Endothelial cell of umbilical vein (primary cell): ENCODE data around the gene SORCS2. TPM values are rescaled to one million over a fixed set of nuclear protein-coding genes. Genes with fewer than 3 reads are reported as not detected.

Source experiments
- BruUV-seq: library from RNA; stranded (reverse); fragments of 400-500 nt; replicated peaks from 2 replicates; lab custom pipeline; 2021; lab: Mats Ljungman, UMichigan
- CTCF ChIA-PET: fragments of 300-600, 350-600 bp; sonication (Branson Sonifier 250); formaldehyde crosslinking; loops from one replicate; lab custom pipeline; 2021; ENCODE audit warnings: antibody characterized with exemption, inconsistent platforms; lab: Charles Lee
- POLR2A ChIA-PET: fragments of 300-600, 350-600 bp; sonication (Branson Sonifier 250); formaldehyde crosslinking; loops from one replicate; lab custom pipeline; 2021; ENCODE audit warnings: antibody characterized with exemption, inconsistent platforms; lab: Charles Lee
- DNase-seq: peaks from one replicate; pipeline ENCODE4 v3.0.0-alpha.2; 2011; ENCODE audit warnings: low read depth, low spot score
- FAIRE-seq: peaks from 2 replicates; lab custom pipeline; 2011; peaks lifted over from hg19 to GRCh38; lab: Jason Lieb, UNC
- H2AFZ ChIP-seq: 2 replicates; pipeline ENCODE4 v1.6.0; 2012; ENCODE audit warnings: low read depth, low read length, control low read depth, inconsistent platforms
- H3K27ac ChIP-seq: 2 replicates; pipeline ENCODE4 v1.5.1; 2011; ENCODE audit warnings: low read depth, mild to moderate bottlenecking, control low read depth, low read length, moderate library complexity; ENCODE audit not compliant: insufficient read depth
- H3K27me3 ChIP-seq, 2 experiments: 2 replicates each; pipeline versions ENCODE4 v1.6.0 to v1.6.1; 2011; ENCODE audit warnings: low read length in 2 of 2, mixed read lengths in 1 of 2; ENCODE audit not compliant: control insufficient read depth in 2 of 2, insufficient read depth in 2 of 2
- H3K36me3 ChIP-seq, 2 experiments: 2 replicates in 1 of 2; 3 replicates in 1 of 2; pipeline ENCODE4 v1.5.1; 2011; ENCODE audit warnings: low read length in 2 of 2, mild to moderate bottlenecking in 1 of 2, moderate library complexity in 1 of 2; ENCODE audit not compliant: control insufficient read depth in 2 of 2, insufficient read depth in 2 of 2; ENCODE audit errors: extremely low read depth in 1 of 2
- H3K4me1 ChIP-seq: 3 replicates; pipeline ENCODE4 v1.5.1; 2011; ENCODE audit warnings: mild to moderate bottlenecking, low read length; ENCODE audit not compliant: control insufficient read depth, insufficient read depth; ENCODE audit errors: extremely low read depth
- H3K4me2 ChIP-seq: 2 replicates; pipeline ENCODE4 v1.6.1; 2011; ENCODE audit warnings: low read length, control low read depth, mixed read lengths; ENCODE audit not compliant: insufficient read depth
- H3K4me3 ChIP-seq, 3 experiments: fragments of 200-600 bp in 1 of 3; sonication (generic), shearing (Covaris generic) in 1 of 3; replicated peaks in 1 of 3; 2 replicates each; pipeline ENCODE4 v1.5.1; 2011 to 2016; ENCODE audit warnings: control low read depth in 3 of 3, low read length in 3 of 3, mild to moderate bottlenecking in 2 of 3, inconsistent platforms in 1 of 3, low read depth in 1 of 3, moderate library complexity in 1 of 3; ENCODE audit not compliant: insufficient read depth in 1 of 3
- H3K79me2 ChIP-seq: 2 replicates; pipeline ENCODE4 v1.6.0; 2012; ENCODE audit warnings: low read length, inconsistent platforms; ENCODE audit not compliant: control insufficient read depth, insufficient read depth
- H3K9ac ChIP-seq: replicated peaks from 2 replicates; pipeline ENCODE3; 2011; ENCODE audit warnings: low read length, control low read depth; ENCODE audit not compliant: insufficient read depth; ENCODE audit errors: extremely low read depth
- H3K9me1 ChIP-seq: replicated peaks from 3 replicates; pipeline ENCODE4 v1.6.0; 2011; ENCODE audit warnings: mild to moderate bottlenecking, low read length; ENCODE audit not compliant: control insufficient read depth, insufficient read depth; ENCODE audit errors: extremely low read depth
- H3K9me3 ChIP-seq: replicated peaks from 2 replicates; pipeline ENCODE4 v1.5.1; 2012; ENCODE audit warnings: low read length, inconsistent platforms; ENCODE audit not compliant: control insufficient read depth, insufficient read depth
- H4K20me1 ChIP-seq: replicated peaks from 2 replicates; pipeline ENCODE3; 2011; ENCODE audit warnings: mild to moderate bottlenecking, low read length; ENCODE audit not compliant: control insufficient read depth, insufficient read depth; ENCODE audit errors: extremely low read depth
- EZH2 ChIP-seq: IDR thresholded peaks from 2 replicates; pipeline ENCODE4 v1.6.1; 2012; ENCODE audit warnings: borderline replicate concordance, low read depth, mild to moderate bottlenecking, moderate library complexity, low read length, inconsistent platforms; ENCODE audit not compliant: severe bottlenecking
- FOS ChIP-seq: IDR thresholded peaks from 2 replicates; pipeline ENCODE4 v1.6.1; 2011; ENCODE audit warnings: mild to moderate bottlenecking, low read length, moderate library complexity, borderline replicate concordance; ENCODE audit not compliant: insufficient read depth
- GATA2 ChIP-seq: IDR thresholded peaks from 2 replicates; pipeline ENCODE4 v1.7.0; 2011; ENCODE audit warnings: low read depth, mild to moderate bottlenecking, moderate library complexity, mixed read lengths, low read length; ENCODE audit not compliant: insufficient read length, insufficient read depth
- JUN ChIP-seq: IDR thresholded peaks from 2 replicates; pipeline ENCODE4 v1.6.1; 2011; ENCODE audit warnings: borderline replicate concordance, low read depth; ENCODE audit not compliant: insufficient read length, insufficient read depth
- MYC ChIP-seq: IDR thresholded peaks from one replicate; pipeline ENCODE4 v1.6.1; 2011; ENCODE audit warnings: mild to moderate bottlenecking, low read depth, low read length
- POLR2A ChIP-seq: IDR thresholded peaks from 2 replicates; pipeline ENCODE4 v1.6.1; 2012; ENCODE audit warnings: low read depth, mild to moderate bottlenecking, control low read depth, low read length
- POLR2AphosphoS5 ChIP-seq: IDR thresholded peaks from 2 replicates; pipeline ENCODE4 v1.6.1; 2012; ENCODE audit warnings: low read depth, mild to moderate bottlenecking, control low read depth, low read length, moderate library complexity; ENCODE audit not compliant: insufficient read depth
- dilution Hi-C: fragments of 300-500 bp; cut with MboI; formaldehyde crosslinking; loops from one replicate; pipeline ENCODE4 v1.15.0; 2019; ENCODE audit warnings: low sequenced_read_pairs; ENCODE audit not compliant: extremely low pct_ligation_motif_present
- intact Hi-C: fragments of 100-400 bp; cut with micrococcal nuclease; formaldehyde crosslinking; loops from one replicate; pipeline ENCODE4 v1.10.0; 2022
- polyA plus RNA-seq, 4 experiments: library from polyadenylated mRNA; depleted of rRNA in 3 of 4; stranded (reverse) in 3 of 4; unstranded in 1 of 4; fragments of >200 nt; gene quantifications; 2 replicates each; pipeline versions ENCODE4 v1.2.1 to v1.2.3, GENCODE V29; 2011 to 2012; ENCODE audit warnings: missing spikeins in 1 of 4
- total RNA-seq: library from RNA; stranded (reverse); gene quantifications from 2 replicates; pipeline ENCODE4 v1.2.3, GENCODE V29; 2021
- TF ChIP-seq, protein P1 (sequence below), 2 donors: IDR thresholded peaks; 1 replicate in 1 of 2; 2 replicates in 1 of 2; pipeline ENCODE4 v1.5.1; 2011; ENCODE audit warnings: low read length in 2 of 2, mild to moderate bottlenecking in 2 of 2, moderate library complexity in 2 of 2, control low read depth in 1 of 2, inconsistent platforms in 1 of 2, low read depth in 1 of 2; ENCODE audit not compliant: insufficient read depth in 1 of 2; ENCODE audit errors: extremely low read depth in 1 of 2
- TF ChIP-seq, protein P2 (sequence below): IDR thresholded peaks from 2 replicates; pipeline ENCODE4 v1.6.1; 2011; ENCODE audit not compliant: insufficient read depth, insufficient read length

Gene SORCS2
- total and polyA plus RNA-seq, 2 donors (not counting 3 experiments of a cell fraction or from before 2014, with no cell fraction given), result not detected

- Histone ChIP-seq H3K36me3 (no peaks in the 10 kb centered on the region), H3K27ac (no peak overlapping the region), H2AFZ (no peak overlapping the region), H3K9me1 (no peaks in the 10 kb centered on the region), H3K9ac (no peak overlapping the region), H3K4me3 (no peak overlapping the region), H3K79me2 (no peaks in the 10 kb centered on the region), H3K9me3 (no peaks in the 10 kb centered on the region), H4K20me1 (no peaks in the 10 kb centered on the region), H3K27me3 (no peaks in the 10 kb centered on the region), H3K4me2 (no peak overlapping the region), H3K4me1 (no peaks in the 10 kb centered on the region)
- TF ChIP-seq JUN, result no peak
- TF ChIP-seq, protein P1, sequence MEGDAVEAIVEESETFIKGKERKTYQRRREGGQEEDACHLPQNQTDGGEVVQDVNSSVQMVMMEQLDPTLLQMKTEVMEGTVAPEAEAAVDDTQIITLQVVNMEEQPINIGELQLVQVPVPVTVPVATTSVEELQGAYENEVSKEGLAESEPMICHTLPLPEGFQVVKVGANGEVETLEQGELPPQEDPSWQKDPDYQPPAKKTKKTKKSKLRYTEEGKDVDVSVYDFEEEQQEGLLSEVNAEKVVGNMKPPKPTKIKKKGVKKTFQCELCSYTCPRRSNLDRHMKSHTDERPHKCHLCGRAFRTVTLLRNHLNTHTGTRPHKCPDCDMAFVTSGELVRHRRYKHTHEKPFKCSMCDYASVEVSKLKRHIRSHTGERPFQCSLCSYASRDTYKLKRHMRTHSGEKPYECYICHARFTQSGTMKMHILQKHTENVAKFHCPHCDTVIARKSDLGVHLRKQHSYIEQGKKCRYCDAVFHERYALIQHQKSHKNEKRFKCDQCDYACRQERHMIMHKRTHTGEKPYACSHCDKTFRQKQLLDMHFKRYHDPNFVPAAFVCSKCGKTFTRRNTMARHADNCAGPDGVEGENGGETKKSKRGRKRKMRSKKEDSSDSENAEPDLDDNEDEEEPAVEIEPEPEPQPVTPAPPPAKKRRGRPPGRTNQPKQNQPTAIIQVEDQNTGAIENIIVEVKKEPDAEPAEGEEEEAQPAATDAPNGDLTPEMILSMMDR (IDR thresholded peaks at IDR 0.05; ENCODE audit: extremely low read depth in 1 of 2, insufficient read depth in 1 of 2, low read depth in 1 of 2, low read length in 2 of 2), result no peak
- TF ChIP-seq, protein P2, sequence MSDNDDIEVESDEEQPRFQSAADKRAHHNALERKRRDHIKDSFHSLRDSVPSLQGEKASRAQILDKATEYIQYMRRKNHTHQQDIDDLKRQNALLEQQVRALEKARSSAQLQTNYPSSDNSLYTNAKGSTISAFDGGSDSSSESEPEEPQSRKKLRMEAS, result no peak
- TF ChIP-seq FOS, result no peak
- TF ChIP-seq POLR2A, result no peak
- no peak for TF ChIP-seq GATA2
- TF ChIP-seq POLR2AphosphoS5, result no peak
- TF ChIP-seq EZH2, result no peak
- no peak for TF ChIP-seq MYC
- POLR2A ChIA-PET, result no interaction called here
- no TSS peak for BruUV-seq
- dilution Hi-C loops (no loop called here), intact Hi-C loops (no loop called here)
- CTCF ChIA-PET, result no interaction called here
- no peak for FAIRE-seq
- no peak for DNase-seq
Measured at GRCh38 chr4:7662507-7662846, 470.1 kb downstream of the SORCS2 start.
